Islet precursor cell (in vitro differentiated cells): ENCODE results near the gene CEP290.

ENCODE experiments used
- DNase-seq: peaks from one replicate; pipeline ENCODE4 v3.0.0-alpha.2; 2018

The CEP290 gene

GRCh38 chr12:88141774-88142609, at the start of gene CEP290, which contains the start of gene TMTC3:
Gene CEP290 (minus strand): TSS chr12:88142088. CDS start chr12:88141307, 781 bp downstream.
Gene TMTC3 (plus strand): TSS chr12:88142307. CDS start chr12:88148316, 6,009 bp downstream.
- peak; percentile 100 for DNase-seq

- DNase-seq = no peak
These were observed 46.3 kb upstream of the CEP290 start for GRCh38 chr12:88188180-88188579.

- DNase-seq = no peak
These were observed 45.7 kb upstream of the CEP290 start for GRCh38 chr12:88187571-88187970.

- DNase-seq = no peak
These were observed 44.1 kb upstream of the CEP290 start for GRCh38 chr12:88185988-88186387.

- no peak for DNase-seq
These were observed 43.4 kb upstream of the CEP290 start for GRCh38 chr12:88185279-88185678.

- DNase-seq = no peak
These were observed 42.3 kb upstream of the CEP290 start for GRCh38 chr12:88184196-88184595.

- no peak for DNase-seq
These were observed 40.5 kb upstream of the CEP290 start for GRCh38 chr12:88182416-88182815.

GRCh38 chr12:88181881-88182280, 40.0 kb upstream of the CEP290 start:
- peak; percentile 68 for DNase-seq

GRCh38 chr12:88179436-88180014, 37.6 kb upstream of the CEP290 start:
- no peak for DNase-seq

GRCh38 chr12:88175544-88175943, 33.7 kb upstream of the CEP290 start:
- DNase-seq = no peak

- DNase-seq = no peak
These were observed 31.0 kb upstream of the CEP290 start for GRCh38 chr12:88172844-88173407.

- DNase-seq = no peak
These were observed 25.5 kb upstream of the CEP290 start for GRCh38 chr12:88167384-88167783.

GRCh38 chr12:88166179-88166578, 24.3 kb upstream of the CEP290 start:
- no peak for DNase-seq

- no peak for DNase-seq
These were observed 21.5 kb upstream of the CEP290 start for GRCh38 chr12:88163371-88163770.

- no peak for DNase-seq
These were observed 14.3 kb upstream of the CEP290 start for GRCh38 chr12:88156075-88156654.

- DNase-seq = no peak
These were observed 12.1 kb upstream of the CEP290 start for GRCh38 chr12:88153959-88154358.

GRCh38 chr12:88150063-88150462, 8.2 kb upstream of the CEP290 start:
- DNase-seq = no peak

GRCh38 chr12:88145567-88146505, 3.9 kb upstream of the CEP290 start:
- no peak for DNase-seq

GRCh38 chr12:88144546-88145468, 2.9 kb upstream of the CEP290 start:
- no peak for DNase-seq

GRCh38 chr12:88144037-88144436, 2.1 kb upstream of the CEP290 start:
- DNase-seq = no peak

GRCh38 chr12:88142610-88142991, 713 bp upstream of the CEP290 start:
- peak; percentile 79 for DNase-seq

- no peak for DNase-seq
These were observed 489 bp downstream of the CEP290 start for GRCh38 chr12:88141425-88141773.
